ENCODE results near the gene ANAPC5. TPM values are rescaled to one million over a fixed set of nuclear protein-coding genes. Genes with fewer than 3 reads are reported as not detected.

Gene ANAPC5
- total RNA-seq, 1 donor from 2014 or later, result 85.8 TPM

DNA sequence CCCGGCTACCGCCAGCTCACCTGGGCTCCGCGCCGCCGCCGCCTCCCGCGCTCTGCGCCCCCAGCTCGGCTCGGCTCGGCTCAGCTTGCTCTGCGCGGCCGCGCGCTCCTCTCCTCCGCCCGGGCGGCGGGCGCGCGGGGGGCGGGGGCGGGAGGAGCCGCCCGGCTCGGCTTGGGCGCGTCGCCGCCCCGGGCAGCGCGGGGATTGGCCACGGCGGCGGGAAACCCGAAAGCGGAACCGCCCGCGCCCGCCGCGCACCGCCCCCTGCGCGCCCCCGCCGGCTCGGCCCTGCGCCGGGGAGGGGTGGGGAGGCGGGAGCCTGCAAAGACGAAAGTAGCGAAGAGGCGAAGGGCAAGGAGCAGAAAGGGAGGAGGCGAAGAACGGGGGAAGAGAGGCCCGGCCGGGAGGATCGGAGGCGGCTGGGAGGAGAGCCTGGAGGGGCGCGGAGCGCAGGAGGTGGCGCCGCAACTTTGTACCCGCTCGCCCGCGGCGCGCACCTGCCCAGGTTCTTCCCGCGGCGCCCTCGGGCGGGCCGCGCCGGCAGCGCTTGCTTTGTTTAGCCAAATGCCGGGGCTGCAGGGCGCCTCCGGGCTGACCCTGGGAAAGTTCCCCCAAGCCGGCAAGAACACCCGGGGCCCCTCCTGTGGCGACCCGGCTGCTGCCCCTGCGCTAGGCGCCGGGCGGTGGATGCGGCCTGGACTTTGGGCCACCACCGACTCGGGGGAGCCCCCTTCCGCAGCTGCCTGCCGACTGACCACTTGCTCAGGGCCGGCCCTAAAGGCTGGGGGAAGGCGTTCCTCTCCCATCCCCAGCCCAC, 55.4 kb downstream of the ANAPC5 start, which contains the start of gene CAMKK2:
Gene CAMKK2 (minus strand): TSS at position 92 of the 817 bp plus-strand sequence. CDS start 22,183 bp downstream, outside the sequence.
- Histone ChIP-seq H3K4me1 (ENCODE audit: insufficient read depth, low read length) (peaks cover 16% of the 10 kb centered on the region), H3K4me3 (ENCODE audit: insufficient read depth, low read depth, low read length) (peak within 1 kb of the TSS; percentile 87), H3K36me3 (ENCODE audit: insufficient read depth, low read length) (no peaks in the 10 kb centered on the region), H3K79me2 (ENCODE audit: insufficient read depth, low read length) (peaks cover 28% of the 10 kb centered on the region), H3K9me3 (ENCODE audit: insufficient read depth, low read depth, low read length) (no peaks in the 10 kb centered on the region), H4K20me1 (ENCODE audit: insufficient read depth, low read length) (peaks cover 27% of the 10 kb centered on the region), H2AFZ (ENCODE audit: low read depth, low read length) (peak within 1 kb of the TSS; percentile 90), H3K27me3 (ENCODE audit: insufficient read depth, low read length) (no peaks in the 10 kb centered on the region), H3K9ac (ENCODE audit: low read length) (peak within 1 kb of the TSS; percentile 86), H3K27ac (ENCODE audit: low read depth, low read length) (peak within 1 kb of the TSS; percentile 19), H3K4me2 (ENCODE audit: low read length) (peak within 1 kb of the TSS; percentile 98)
- DNase-seq (ENCODE audit: low read depth) (peak; percentile 54), FAIRE-seq (no peak)
- no peak for TF ChIP-seq EZH2 (IDR thresholded peaks at IDR 0.05; ENCODE audit: insufficient read depth, low read length)
- TF ChIP-seq CTCF (IDR thresholded peaks at IDR 0.05; ENCODE audit: insufficient read depth, low read depth, low read length), result no peak
- Mint-ChIP-seq H3K27ac (ENCODE audit: unreplicated experiment) (peak within 1 kb of the TSS; percentile 72), H3K9me3 (ENCODE audit: unreplicated experiment) (no peaks in the 10 kb centered on the region), H3K4me3 (ENCODE audit: unreplicated experiment) (peak within 1 kb of the TSS; percentile 92), H3K4me1 (ENCODE audit: low read depth, unreplicated experiment) (peaks cover 2% of the 10 kb centered on the region), H3K36me3 (ENCODE audit: low read depth, unreplicated experiment) (no peaks in the 10 kb centered on the region), H3K27me3 (ENCODE audit: low read depth, unreplicated experiment) (no peaks in the 10 kb centered on the region)

GRCh38 chr12:121295746-121296617, 56.2 kb downstream of the ANAPC5 start:
- Mint-ChIP-seq H3K36me3 (ENCODE audit: low read depth, unreplicated experiment) (peaks cover 3% of the 10 kb centered on the region), H3K27ac (ENCODE audit: unreplicated experiment) (peak overlapping the region; percentile 72), H3K4me1 (ENCODE audit: low read depth, unreplicated experiment) (peaks cover 2% of the 10 kb centered on the region), H3K27me3 (ENCODE audit: low read depth, unreplicated experiment) (no peaks in the 10 kb centered on the region), H3K9me3 (ENCODE audit: unreplicated experiment) (no peaks in the 10 kb centered on the region), H3K4me3 (ENCODE audit: unreplicated experiment) (peak overlapping the region; percentile 92)
- Histone ChIP-seq H3K27me3 (ENCODE audit: insufficient read depth, low read length) (no peaks in the 10 kb centered on the region), H3K27ac (ENCODE audit: low read depth, low read length) (peak overlapping the region; percentile 19), H2AFZ (ENCODE audit: low read depth, low read length) (peak overlapping the region; percentile 78), H3K9ac (ENCODE audit: low read length) (peak overlapping the region; percentile 86), H3K4me2 (ENCODE audit: low read length) (peak overlapping the region; percentile 98), H4K20me1 (ENCODE audit: insufficient read depth, low read length) (peaks cover 30% of the 10 kb centered on the region), H3K4me3 (ENCODE audit: insufficient read depth, low read depth, low read length) (peak overlapping the region; percentile 87), H3K79me2 (ENCODE audit: insufficient read depth, low read length) (peaks cover 28% of the 10 kb centered on the region), H3K9me3 (ENCODE audit: insufficient read depth, low read depth, low read length) (no peaks in the 10 kb centered on the region), H3K36me3 (ENCODE audit: insufficient read depth, low read length) (no peaks in the 10 kb centered on the region), H3K4me1 (ENCODE audit: insufficient read depth, low read length) (peaks cover 16% of the 10 kb centered on the region)
- no peak for TF ChIP-seq EZH2 (IDR thresholded peaks at IDR 0.05; ENCODE audit: insufficient read depth, low read length)
- no peak for TF ChIP-seq CTCF (IDR thresholded peaks at IDR 0.05; ENCODE audit: insufficient read depth, low read depth, low read length)
- no peak for DNase-seq (ENCODE audit: low read depth)
- no peak for FAIRE-seq
